Skeletal muscle tissue (tissue), 4 donors: ENCODE data around the gene SPATA2. TPM values are rescaled to one million over a fixed set of nuclear protein-coding genes. Genes with fewer than 3 reads are reported as not detected.
"Not testable (repeated sequence)": the region's sequence is repeated elsewhere in the genome, so short reads cannot be mapped to it uniquely, and the experiment has no call there.

Experiments
- H3K27ac ChIP-seq: one replicate; pipeline ENCODE4 v1.7.0; 2013; ENCODE audit warnings: mild to moderate bottlenecking, low read depth, low read length, inconsistent platforms
- H3K27me3 ChIP-seq, 3 donors: one replicate each; pipeline ENCODE4 v1.7.0; 2013; ENCODE audit warnings: low read length in 3 of 3; ENCODE audit not compliant: control insufficient read depth in 3 of 3, insufficient read depth in 3 of 3
- H3K36me3 ChIP-seq, 3 donors: one replicate each; pipeline ENCODE4 v1.7.0; 2013; ENCODE audit warnings: low read length in 3 of 3; ENCODE audit not compliant: control insufficient read depth in 3 of 3, insufficient read depth in 3 of 3
- H3K4me1 ChIP-seq, 3 donors: one replicate each; pipeline ENCODE4 v1.7.0; 2013; ENCODE audit warnings: low read length in 3 of 3, mild to moderate bottlenecking in 3 of 3; ENCODE audit not compliant: control insufficient read depth in 3 of 3, insufficient read depth in 3 of 3
- H3K4me3 ChIP-seq, 3 donors: one replicate each; pipeline ENCODE4 v1.7.0; 2013; ENCODE audit warnings: low read length in 3 of 3
- H3K9ac ChIP-seq, 3 donors: one replicate each; pipeline ENCODE4 v1.7.0; 2013; ENCODE audit warnings: low read length in 3 of 3, mild to moderate bottlenecking in 3 of 3, moderate library complexity in 2 of 3, low read depth in 1 of 3
- H3K9me3 ChIP-seq, 3 donors: one replicate each; pipeline ENCODE4 v1.7.0; 2013; ENCODE audit warnings: low read length in 3 of 3; ENCODE audit not compliant: control insufficient read depth in 3 of 3
- total RNA-seq: library from RNA; depleted of rRNA; stranded (reverse); fragments of >200 nt; gene quantifications from one replicate; pipeline ENCODE4 v1.2.3, GENCODE V29; 2014
- donor health status: Osteomylitis.

The SPATA2 gene
- total RNA-seq, 1 donor from 2014 or later, result 1.0 TPM

GRCh38 chr20:49905415-49906091, 9.8 kb downstream of the SPATA2 start:
- Histone ChIP-seq H3K36me3 (peaks cover 35 to 37% (median 36%) of the 10 kb centered on the region in 3 donors), H3K27me3 (no peaks in the 10 kb centered on the region), H3K27ac (no peak overlapping the region), H3K9me3 (no peaks in the 10 kb centered on the region), H3K4me1 (peaks cover 15 to 30% (median 27%) of the 10 kb centered on the region in 3 donors), H3K9ac (no peak overlapping the region), H3K4me3 (no peak overlapping the region)

- H3K36me3 ChIP-seq, result peaks cover 35 to 36% (median 35%) of the 10 kb centered on the region in 3 donors
- H3K27me3 ChIP-seq, result no peaks in the 10 kb centered on the region
- H3K9me3 ChIP-seq, result no peaks in the 10 kb centered on the region
- H3K4me1 ChIP-seq, result peaks cover 6 to 21% (median 19%) of the 10 kb centered on the region in 3 donors
- H3K4me3 ChIP-seq, result no peak overlapping the region
- H3K27ac ChIP-seq, result no peak overlapping the region
- no peak overlapping the region for H3K9ac ChIP-seq
These were observed 10.7 kb downstream of the SPATA2 start for GRCh38 chr20:49904440-49905214.

GRCh38 chr20:49901588-49901987, 13.7 kb downstream of the SPATA2 start:
- H3K9me3 ChIP-seq, result no peaks in the 10 kb centered on the region
- no peak overlapping the region for H3K27ac ChIP-seq
- H3K27me3 ChIP-seq, result no peaks in the 10 kb centered on the region
- peaks cover 22 to 25% (median 23%) of the 10 kb centered on the region in 3 donors for H3K36me3 ChIP-seq
- peaks cover 0 to 10% (median 9%) of the 10 kb centered on the region in 3 donors for H3K4me1 ChIP-seq
- no peak overlapping the region for H3K4me3 ChIP-seq
- H3K9ac ChIP-seq, result peak overlapping the region in 1 of 3 donors; percentile 40

- Histone ChIP-seq H3K27ac (no peak overlapping the region), H3K9ac (no peak overlapping the region), H3K27me3 (no peaks in the 10 kb centered on the region), H3K36me3 (peaks cover 4 to 10% (median 9%) of the 10 kb centered on the region in 3 donors), H3K4me3 (no peak overlapping the region), H3K4me1 (peaks cover 0 to 10% (median 9%) of the 10 kb centered on the region in 3 donors), H3K9me3 (no peaks in the 10 kb centered on the region)
These were observed 15.6 kb downstream of the SPATA2 start for GRCh38 chr20:49899541-49900383.

- no peaks in the 10 kb centered on the region for H3K27me3 ChIP-seq
- H3K36me3 ChIP-seq, result no peaks in the 10 kb centered on the region
- H3K27ac ChIP-seq, result no peak overlapping the region
These were observed 19.1 kb downstream of the SPATA2 start for GRCh38 chr20:49896204-49896603.

GRCh38 chr20:49895474-49896093, 19.7 kb downstream of the SPATA2 start:
- not testable (repeated sequence) for H3K27me3 ChIP-seq, H3K9me3 ChIP-seq, H3K27ac ChIP-seq, H3K36me3 ChIP-seq, H3K9ac ChIP-seq, H3K4me3 ChIP-seq
- H3K4me1 ChIP-seq, result peaks cover 10 to 17% (median 16%) of the 10 kb centered on the region in 3 donors

More at GRCh38 chr20:49896204-49896603, 19.1 kb downstream of the SPATA2 start:
- H3K4me3 ChIP-seq, result no peak overlapping the region
- peaks cover 10 to 20% (median 19%) of the 10 kb centered on the region in 3 donors for H3K4me1 ChIP-seq
- no peaks in the 10 kb centered on the region for H3K9me3 ChIP-seq
- H3K9ac ChIP-seq, result no peak overlapping the region

GRCh38 chr20:49894073-49894470, 21.3 kb downstream of the SPATA2 start:
- H3K4me1 ChIP-seq, result peaks cover 10 to 20% (median 19%) of the 10 kb centered on the region in 3 donors

GRCh38 chr20:49893242-49894072, 21.9 kb downstream of the SPATA2 start:
- Histone ChIP-seq H3K9me3 (no peaks in the 10 kb centered on the region), H3K27me3 (no peaks in the 10 kb centered on the region), H3K9ac (peak overlapping the region; percentile 1 to 68 (median 60)), H3K4me1 (peaks cover 14 to 26% (median 24%) of the 10 kb centered on the region in 3 donors), H3K27ac (no peak overlapping the region), H3K4me3 (peak overlapping the region in 2 of 3 donors; percentile 22 to 34), H3K36me3 (peaks cover 7 to 9% (median 7%) of the 10 kb centered on the region in 3 donors)

More at GRCh38 chr20:49894073-49894470, 21.3 kb downstream of the SPATA2 start:
- no peaks in the 10 kb centered on the region for H3K27me3 ChIP-seq
- no peak overlapping the region for H3K9ac ChIP-seq
- H3K36me3 ChIP-seq, result peaks cover 1 to 5% (median 3%) of the 10 kb centered on the region in 3 donors
- no peak overlapping the region for H3K27ac ChIP-seq
- no peaks in the 10 kb centered on the region for H3K9me3 ChIP-seq
- no peak overlapping the region for H3K4me3 ChIP-seq
